ENCODE data around the gene LCLAT1.

LCLAT1 gene

GRCh38 chr2:30663806-30664205, 216.8 kb downstream of the LCLAT1 start:
- TF ChIP-seq, protein P1, sequence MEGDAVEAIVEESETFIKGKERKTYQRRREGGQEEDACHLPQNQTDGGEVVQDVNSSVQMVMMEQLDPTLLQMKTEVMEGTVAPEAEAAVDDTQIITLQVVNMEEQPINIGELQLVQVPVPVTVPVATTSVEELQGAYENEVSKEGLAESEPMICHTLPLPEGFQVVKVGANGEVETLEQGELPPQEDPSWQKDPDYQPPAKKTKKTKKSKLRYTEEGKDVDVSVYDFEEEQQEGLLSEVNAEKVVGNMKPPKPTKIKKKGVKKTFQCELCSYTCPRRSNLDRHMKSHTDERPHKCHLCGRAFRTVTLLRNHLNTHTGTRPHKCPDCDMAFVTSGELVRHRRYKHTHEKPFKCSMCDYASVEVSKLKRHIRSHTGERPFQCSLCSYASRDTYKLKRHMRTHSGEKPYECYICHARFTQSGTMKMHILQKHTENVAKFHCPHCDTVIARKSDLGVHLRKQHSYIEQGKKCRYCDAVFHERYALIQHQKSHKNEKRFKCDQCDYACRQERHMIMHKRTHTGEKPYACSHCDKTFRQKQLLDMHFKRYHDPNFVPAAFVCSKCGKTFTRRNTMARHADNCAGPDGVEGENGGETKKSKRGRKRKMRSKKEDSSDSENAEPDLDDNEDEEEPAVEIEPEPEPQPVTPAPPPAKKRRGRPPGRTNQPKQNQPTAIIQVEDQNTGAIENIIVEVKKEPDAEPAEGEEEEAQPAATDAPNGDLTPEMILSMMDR (IDR thresholded peaks at IDR 0.05; ENCODE audit: insufficient read depth, low read length, poor library complexity, severe bottlenecking) = no peak
- DNase-seq (ENCODE audit: extremely low read depth, insufficient read length) = no peak
- no peaks in the 10 kb centered on the region for H3K27me3 ChIP-seq (replicated peaks; ENCODE audit: control insufficient read depth, insufficient read depth, low read length)

DNA sequence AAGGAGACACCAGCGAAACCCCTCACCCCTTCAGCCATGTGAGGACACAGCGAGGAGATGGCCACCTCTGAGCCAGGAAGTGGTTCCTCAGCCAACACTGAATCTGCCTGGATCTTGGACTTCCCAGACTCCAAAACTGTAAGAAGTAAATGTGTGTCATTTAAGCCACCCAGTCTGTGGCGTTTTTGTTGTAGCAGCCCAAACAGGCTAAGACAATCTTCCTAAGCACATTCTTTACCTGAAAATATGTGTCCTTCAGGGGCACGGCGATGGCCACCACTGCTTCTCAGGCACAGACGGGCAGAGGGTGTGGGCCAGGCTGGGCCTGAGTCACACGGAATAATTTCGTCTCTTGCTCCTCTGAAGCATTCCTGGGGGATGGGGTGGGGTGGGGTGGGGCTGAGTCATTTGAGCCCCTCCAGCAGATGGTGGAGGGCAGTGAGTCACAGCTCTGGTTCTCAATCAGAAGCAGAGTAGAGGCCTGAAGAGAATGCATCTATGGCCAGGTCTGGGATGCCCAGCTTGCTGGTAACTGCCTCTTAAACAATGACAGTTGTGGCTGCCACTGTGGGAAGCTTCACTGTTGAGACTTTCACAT, 217.8 kb downstream of the LCLAT1 start:
- Histone ChIP-seq H3K4me3 (replicated peaks; ENCODE audit: low read depth, low read length) (no peak overlapping the region), H3K36me3 (ENCODE audit: control insufficient read depth, insufficient read depth, low read length) (no peaks in the 10 kb centered on the region), H3K27me3 (replicated peaks; ENCODE audit: control insufficient read depth, insufficient read depth, low read length) (no peaks in the 10 kb centered on the region)
- DNase-seq (ENCODE audit: extremely low read depth, insufficient read length) = no peak
- TF ChIP-seq, protein P1 (IDR thresholded peaks at IDR 0.05; ENCODE audit: insufficient read depth, low read length, poor library complexity, severe bottlenecking) = no peak

More at GRCh38 chr2:30663806-30664205, 216.8 kb downstream of the LCLAT1 start:
- no peaks in the 10 kb centered on the region for H3K36me3 ChIP-seq (ENCODE audit: control insufficient read depth, insufficient read depth, low read length)
- no peak overlapping the region for H3K4me3 ChIP-seq (replicated peaks; ENCODE audit: low read depth, low read length)

DNA sequence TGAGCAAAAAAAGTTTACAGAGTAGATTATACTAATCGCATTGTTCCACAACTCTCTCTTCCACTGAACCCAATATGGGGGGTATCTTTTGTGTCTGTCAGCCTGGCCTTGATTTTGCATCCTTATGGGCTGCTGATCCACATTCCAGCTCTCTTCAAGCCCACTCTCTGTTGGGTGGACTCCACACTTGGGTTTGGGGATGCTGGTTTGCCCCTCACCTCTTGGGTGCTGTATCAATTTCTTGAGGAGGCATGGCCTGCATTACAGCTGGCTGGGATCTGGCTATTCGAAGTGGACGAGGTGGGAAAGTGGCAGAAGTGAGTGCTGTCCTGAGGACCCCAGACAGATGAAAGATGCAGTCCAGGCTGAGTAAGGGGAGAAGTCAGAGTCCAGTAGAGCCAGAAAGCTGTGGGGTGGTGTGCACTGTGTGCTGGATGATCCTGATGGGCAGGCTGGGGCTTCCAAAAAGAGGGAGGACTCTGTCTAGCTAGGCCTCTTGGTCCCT, 218.8 kb downstream of the LCLAT1 start:
- Histone ChIP-seq H3K27me3 (replicated peaks; ENCODE audit: control insufficient read depth, insufficient read depth, low read length) (no peaks in the 10 kb centered on the region), H3K36me3 (ENCODE audit: control insufficient read depth, insufficient read depth, low read length) (no peaks in the 10 kb centered on the region), H3K4me3 (replicated peaks; ENCODE audit: low read depth, low read length) (no peak overlapping the region)
- TF ChIP-seq, protein P1 (IDR thresholded peaks at IDR 0.05; ENCODE audit: insufficient read depth, low read length, poor library complexity, severe bottlenecking) = no peak
- DNase-seq (ENCODE audit: extremely low read depth, insufficient read length) = no peak

GRCh38 chr2:30666266-30666874, 219.3 kb downstream of the LCLAT1 start:
- no peaks in the 10 kb centered on the region for H3K36me3 ChIP-seq (ENCODE audit: control insufficient read depth, insufficient read depth, low read length)
- peak; percentile 24 for DNase-seq (ENCODE audit: extremely low read depth, insufficient read length)
- H3K4me3 ChIP-seq (replicated peaks; ENCODE audit: low read depth, low read length) = no peak overlapping the region
- H3K27me3 ChIP-seq (replicated peaks; ENCODE audit: control insufficient read depth, insufficient read depth, low read length) = no peaks in the 10 kb centered on the region
- TF ChIP-seq, protein P1 (IDR thresholded peaks at IDR 0.05; ENCODE audit: insufficient read depth, low read length, poor library complexity, severe bottlenecking) = no peak

GRCh38 chr2:30670453-30670852, 223.4 kb downstream of the LCLAT1 start:
- Histone ChIP-seq H3K36me3 (ENCODE audit: control insufficient read depth, insufficient read depth, low read length) (no peaks in the 10 kb centered on the region), H3K4me3 (replicated peaks; ENCODE audit: low read depth, low read length) (no peak overlapping the region), H3K27me3 (replicated peaks; ENCODE audit: control insufficient read depth, insufficient read depth, low read length) (no peaks in the 10 kb centered on the region)
- TF ChIP-seq, protein P1 (IDR thresholded peaks at IDR 0.05; ENCODE audit: insufficient read depth, low read length, poor library complexity, severe bottlenecking) = no peak
- DNase-seq (ENCODE audit: extremely low read depth, insufficient read length) = no peak
